IPS-20b (cell line): ENCODE data around the gene MIER2.

ENCODE experiments used
- H3K27ac ChIP-seq: one replicate; pipeline ENCODE4 v1.5.1; 2013; ENCODE audit warnings: low read length
- H3K27me3 ChIP-seq: 2 replicates; pipeline ENCODE4 v1.6.1; 2013; ENCODE audit warnings: mild to moderate bottlenecking, low read length, inconsistent platforms; ENCODE audit not compliant: insufficient read depth
- H3K36me3 ChIP-seq: 2 replicates; pipeline ENCODE4 v1.6.1; 2013; ENCODE audit warnings: low read depth, mild to moderate bottlenecking, inconsistent platforms, low read length, moderate library complexity; ENCODE audit not compliant: insufficient read depth
- H3K4me1 ChIP-seq: 2 replicates; pipeline ENCODE4 v1.6.1; 2013; ENCODE audit warnings: mild to moderate bottlenecking, control low read depth, inconsistent platforms, low read length, moderate library complexity; ENCODE audit not compliant: insufficient read depth
- H3K4me3 ChIP-seq: 2 replicates; pipeline ENCODE4 v1.5.1; 2013; ENCODE audit warnings: mild to moderate bottlenecking, low read length, inconsistent platforms
- H3K9ac ChIP-seq: 2 replicates; pipeline ENCODE4 v1.6.1; 2013; ENCODE audit warnings: low read depth, mild to moderate bottlenecking, inconsistent platforms, low read length, moderate library complexity
- H3K9me3 ChIP-seq: 2 replicates; pipeline ENCODE4 v1.6.1; 2013; ENCODE audit warnings: mild to moderate bottlenecking, low read depth, low read length, inconsistent platforms; ENCODE audit not compliant: insufficient read depth

The MIER2 gene

GRCh38 chr19:282501-282900 is 62.1 kb downstream of the MIER2 start:
- Histone ChIP-seq H3K4me1 (peaks cover under 1% of the 10 kb centered on the region; the same call in 1 of the 2 replicates), H3K9ac (no peak overlapping the region), H3K36me3 (peaks cover 46% of the 10 kb centered on the region), H3K27me3 (no peaks in the 10 kb centered on the region), H3K27ac (no peak overlapping the region), H3K9me3 (no peaks in the 10 kb centered on the region), H3K4me3 (no peak overlapping the region)

GRCh38 chr19:281992-282391 is 62.6 kb downstream of the MIER2 start:
- H3K9ac ChIP-seq, result no peak overlapping the region
- no peak overlapping the region for H3K27ac ChIP-seq
- H3K9me3 ChIP-seq, result no peaks in the 10 kb centered on the region
- H3K4me1 ChIP-seq, result peaks cover 5% of the 10 kb centered on the region; the same call in 1 of the 2 replicates
- H3K4me3 ChIP-seq, result no peak overlapping the region
- H3K36me3 ChIP-seq, result peaks cover 41% of the 10 kb centered on the region
- peaks cover 4% of the 10 kb centered on the region; the same call in 1 of the 2 replicates for H3K27me3 ChIP-seq

GRCh38 chr19:281156-281853 is 63.3 kb downstream of the MIER2 start:
- Histone ChIP-seq H3K27ac (no peak overlapping the region), H3K4me3 (no peak overlapping the region), H3K9me3 (no peaks in the 10 kb centered on the region), H3K36me3 (peaks cover 35% of the 10 kb centered on the region), H3K27me3 (peaks cover 6% of the 10 kb centered on the region; the same call in 1 of the 2 replicates), H3K4me1 (peaks cover 5% of the 10 kb centered on the region; the same call in 1 of the 2 replicates), H3K9ac (no peak overlapping the region)

GRCh38 chr19:280541-281009 is 64.0 kb downstream of the MIER2 start:
- Histone ChIP-seq H3K4me1 (peaks cover 5% of the 10 kb centered on the region; the same call in 1 of the 2 replicates), H3K4me3 (no peak overlapping the region), H3K36me3 (peaks cover 32% of the 10 kb centered on the region), H3K9ac (no peak overlapping the region), H3K27me3 (peaks cover 6% of the 10 kb centered on the region; the same call in 1 of the 2 replicates), H3K27ac (no peak overlapping the region), H3K9me3 (no peaks in the 10 kb centered on the region)

GRCh38 chr19:279656-280055 is 64.9 kb downstream of the MIER2 start:
- Histone ChIP-seq H3K9ac (no peak overlapping the region), H3K27ac (no peak overlapping the region), H3K36me3 (peaks cover 32% of the 10 kb centered on the region), H3K27me3 (peaks cover 6% of the 10 kb centered on the region; the same call in 1 of the 2 replicates), H3K9me3 (no peaks in the 10 kb centered on the region), H3K4me3 (no peak overlapping the region), H3K4me1 (peaks cover 5% of the 10 kb centered on the region; the same call in 1 of the 2 replicates)

GRCh38 chr19:279231-279630 is 65.4 kb downstream of the MIER2 start:
- Histone ChIP-seq H3K27me3 (peaks cover 6% of the 10 kb centered on the region; the same call in 1 of the 2 replicates), H3K9ac (no peak overlapping the region), H3K4me1 (peaks cover 5% of the 10 kb centered on the region; the same call in 1 of the 2 replicates), H3K36me3 (peaks cover 32% of the 10 kb centered on the region), H3K9me3 (no peaks in the 10 kb centered on the region), H3K27ac (no peak overlapping the region), H3K4me3 (no peak overlapping the region)

GRCh38 chr19:277581-278165 is 66.9 kb downstream of the MIER2 start:
- 0 out of 2 replicates have a peak overlapping the region, but pooled peaks have one; percentile 34 for H3K4me3 ChIP-seq
- H3K36me3 ChIP-seq, result peaks cover 23% of the 10 kb centered on the region
- H3K4me1 ChIP-seq, result peaks cover 5% of the 10 kb centered on the region; the same call in 1 of the 2 replicates
- H3K9me3 ChIP-seq, result no peaks in the 10 kb centered on the region
- H3K27ac ChIP-seq, result no peak overlapping the region
- no peak overlapping the region for H3K9ac ChIP-seq
- H3K27me3 ChIP-seq, result peaks cover 6% of the 10 kb centered on the region; the same call in 1 of the 2 replicates

- Histone ChIP-seq H3K27me3 (peaks cover 6% of the 10 kb centered on the region; the same call in 1 of the 2 replicates), H3K4me1 (peaks cover 5% of the 10 kb centered on the region; the same call in 1 of the 2 replicates), H3K9ac (no peak overlapping the region), H3K36me3 (peaks cover 23% of the 10 kb centered on the region), H3K27ac (no peak overlapping the region), H3K4me3 (no peak overlapping the region), H3K9me3 (no peaks in the 10 kb centered on the region)
Observed at GRCh38 chr19:277131-277530, 67.5 kb downstream of the MIER2 start.

GRCh38 chr19:275958-276646 is 68.5 kb downstream of the MIER2 start:
- no peak overlapping the region for H3K4me3 ChIP-seq
- no peak overlapping the region for H3K27ac ChIP-seq
- H3K4me1 ChIP-seq, result peaks cover 5% of the 10 kb centered on the region; the same call in 1 of the 2 replicates
- H3K27me3 ChIP-seq, result peaks cover 6% of the 10 kb centered on the region; the same call in 1 of the 2 replicates
- no peaks in the 10 kb centered on the region for H3K9me3 ChIP-seq
- H3K9ac ChIP-seq, result no peak overlapping the region
- peaks cover 18% of the 10 kb centered on the region for H3K36me3 ChIP-seq

- no peaks in the 10 kb centered on the region for H3K9me3 ChIP-seq
- H3K36me3 ChIP-seq, result peaks cover 8% of the 10 kb centered on the region
- H3K4me3 ChIP-seq, result no peak overlapping the region
- peaks cover 6% of the 10 kb centered on the region; the same call in 1 of the 2 replicates for H3K27me3 ChIP-seq
- no peak overlapping the region for H3K9ac ChIP-seq
- H3K27ac ChIP-seq, result no peak overlapping the region
- peaks cover 5% of the 10 kb centered on the region; the same call in 1 of the 2 replicates for H3K4me1 ChIP-seq
Observed at GRCh38 chr19:275000-275399, 69.6 kb downstream of the MIER2 start.

GRCh38 chr19:273393-273792 is 71.2 kb downstream of the MIER2 start:
- Histone ChIP-seq H3K27me3 (peaks cover 9% of the 10 kb centered on the region), H3K4me1 (peaks cover 5% of the 10 kb centered on the region; the same call in 1 of the 2 replicates), H3K9ac (no peak overlapping the region), H3K4me3 (no peak overlapping the region), H3K9me3 (no peaks in the 10 kb centered on the region), H3K36me3 (no peaks in the 10 kb centered on the region), H3K27ac (no peak overlapping the region)
